Endothelial cell (in vitro differentiated cells): Measurements from ENCODE around the gene HLA-DPA1. TPM values are rescaled to one million over a fixed set of nuclear protein-coding genes. Genes with fewer than 3 reads are reported as not detected.

Experiments
- DNase-seq: peaks from one replicate; pipeline ENCODE4 v3.0.0; 2021; ENCODE audit warnings: low spot score
- H3K27ac Mint-ChIP-seq: one replicate; pipeline ENCODE4 v1.8.0; 2021; ENCODE audit warnings: mixed read lengths, inconsistent platforms; ENCODE audit not compliant: unreplicated experiment
- H3K27me3 Mint-ChIP-seq: one replicate; pipeline ENCODE4 v1.8.0; 2021; ENCODE audit warnings: mild to moderate bottlenecking, moderate library complexity, mixed read lengths, inconsistent platforms; ENCODE audit not compliant: unreplicated experiment
- H3K36me3 Mint-ChIP-seq: one replicate; pipeline ENCODE4 v1.8.0; 2021; ENCODE audit warnings: mild to moderate bottlenecking, low read depth, mixed read lengths, inconsistent platforms; ENCODE audit not compliant: unreplicated experiment
- H3K4me1 Mint-ChIP-seq: one replicate; pipeline ENCODE4 v1.8.0; 2021; ENCODE audit warnings: mild to moderate bottlenecking, mixed read lengths, inconsistent platforms; ENCODE audit not compliant: unreplicated experiment
- H3K4me3 Mint-ChIP-seq: one replicate; pipeline ENCODE4 v1.8.0; 2021; ENCODE audit warnings: mild to moderate bottlenecking, mixed read lengths, inconsistent platforms; ENCODE audit not compliant: unreplicated experiment
- H3K9me3 Mint-ChIP-seq: one replicate; pipeline ENCODE4 v1.8.0; 2021; ENCODE audit warnings: mixed read lengths, inconsistent platforms; ENCODE audit not compliant: unreplicated experiment
- CTCF ChIP-seq: fragments of 200-600 bp; sonication (generic); IDR thresholded peaks from one replicate; pipeline ENCODE4 v1.5.0; 2021; ENCODE audit warnings: antibody characterized with exemption; ENCODE audit not compliant: unreplicated experiment
- total RNA-seq: library from RNA; stranded (reverse); fragmentation: NEBNext Ultra II Directional; extraction: Animal tissue kit (Norgen Biotek cat#: 25700); gene quantifications from one replicate; pipeline ENCODE4 v1.2.1, GENCODE V29; 2021; ENCODE audit not compliant: unreplicated experiment

The HLA-DPA1 gene
- total RNA-seq, 1 donor from 2014 or later = 8.5 TPM

- Mint-ChIP-seq H3K4me3 (no peak overlapping the region), H3K9me3 (no peaks in the 10 kb centered on the region), H3K27ac (no peak overlapping the region), H3K36me3 (no peaks in the 10 kb centered on the region), H3K27me3 (peaks cover 2% of the 10 kb centered on the region), H3K4me1 (no peaks in the 10 kb centered on the region)
- DNase-seq = no peak
- no peak for TF ChIP-seq CTCF
These were observed 20.2 kb downstream of the HLA-DPA1 start for GRCh38 chr6:33053230-33053629.

- no peak overlapping the region for H3K4me3 Mint-ChIP-seq
- no peak for TF ChIP-seq CTCF
- no peaks in the 10 kb centered on the region for H3K4me1 Mint-ChIP-seq
- peaks cover 2% of the 10 kb centered on the region for H3K27me3 Mint-ChIP-seq
- H3K9me3 Mint-ChIP-seq = no peaks in the 10 kb centered on the region
- no peak for DNase-seq
- no peaks in the 10 kb centered on the region for H3K36me3 Mint-ChIP-seq
- H3K27ac Mint-ChIP-seq = peak overlapping the region; percentile 26
These were observed 20.8 kb downstream of the HLA-DPA1 start for GRCh38 chr6:33052627-33053026.

GRCh38 chr6:33050014-33050810 lies 23.2 kb downstream of the HLA-DPA1 start:
- no peak overlapping the region for H3K27ac Mint-ChIP-seq
- peaks cover 2% of the 10 kb centered on the region for H3K27me3 Mint-ChIP-seq
- no peaks in the 10 kb centered on the region for H3K36me3 Mint-ChIP-seq
- no peaks in the 10 kb centered on the region for H3K9me3 Mint-ChIP-seq
- H3K4me3 Mint-ChIP-seq = no peak overlapping the region
- no peaks in the 10 kb centered on the region for H3K4me1 Mint-ChIP-seq
- DNase-seq = no peak
- no peak for TF ChIP-seq CTCF

- no peaks in the 10 kb centered on the region for H3K36me3 Mint-ChIP-seq
- no peak for DNase-seq
- no peak for TF ChIP-seq CTCF
- H3K27ac Mint-ChIP-seq = no peak overlapping the region
- H3K9me3 Mint-ChIP-seq = no peaks in the 10 kb centered on the region
- peaks cover 2% of the 10 kb centered on the region for H3K27me3 Mint-ChIP-seq
- no peaks in the 10 kb centered on the region for H3K4me1 Mint-ChIP-seq
- H3K4me3 Mint-ChIP-seq = no peak overlapping the region
These were observed 24.0 kb downstream of the HLA-DPA1 start for GRCh38 chr6:33049323-33050013.

- TF ChIP-seq CTCF = no peak
- H3K27me3 Mint-ChIP-seq = no peaks in the 10 kb centered on the region
- DNase-seq = no peak
- no peak overlapping the region for H3K4me3 Mint-ChIP-seq
- H3K36me3 Mint-ChIP-seq = no peaks in the 10 kb centered on the region
- no peak overlapping the region for H3K27ac Mint-ChIP-seq
- H3K9me3 Mint-ChIP-seq = peaks cover 4% of the 10 kb centered on the region
- no peaks in the 10 kb centered on the region for H3K4me1 Mint-ChIP-seq
These were observed 33.3 kb downstream of the HLA-DPA1 start for GRCh38 chr6:33040157-33040556.
